ENCODE data around the gene MLF2. TPM values are rescaled to one million over a fixed set of nuclear protein-coding genes. Genes with fewer than 3 reads are reported as not detected.

The MLF2 gene
- total RNA-seq, 1 experiment from 2014 or later = 244 TPM

GRCh38 chr12:6792522-6793201 lies 39.7 kb upstream of the MLF2 start:
- no CpG with 5 or more reads among the region's 12 CpGs for WGBS (ENCODE audit: extremely low coverage, insufficient read length, low lambda C conversion rate)
- 0 out of 2 replicates have a peak, but pooled peaks cover 3% of the 10 kb centered on the region for H3K4me1 ChIP-seq (ENCODE audit: insufficient read depth, low read length)
- H3K56ac ChIP-seq (ENCODE audit: insufficient read length, low read depth, low read length) = no peak overlapping the region
- no peak overlapping the region for H4K91ac ChIP-seq (ENCODE audit: insufficient read length, low read depth, low read length)
- H2BK120ac ChIP-seq (ENCODE audit: low read depth, low read length, poor library complexity, severe bottlenecking) = no peak overlapping the region
- no peaks in the 10 kb centered on the region for H4K20me1 ChIP-seq (ENCODE audit: control insufficient read depth, insufficient read depth, insufficient read length)
- H3K27me3 ChIP-seq (ENCODE audit: insufficient read depth, low read length) = no peaks in the 10 kb centered on the region; the same call in 1 of the 2 replicates
- H3K36me3 Mint-ChIP-seq (ENCODE audit: insufficient read depth in 1 of 3, low read depth in 3 of 3) = no peaks in the 10 kb centered on the region; a peak in 1 of 7 replicates
- no peaks in the 10 kb centered on the region for H3K79me1 ChIP-seq (ENCODE audit: insufficient read depth, low read depth, low read length, poor library complexity, severe bottlenecking)
- no peaks in the 10 kb centered on the region for H3K9me3 Mint-ChIP-seq
- no peak overlapping the region for H4K8ac ChIP-seq (replicated peaks; ENCODE audit: insufficient read length, low read depth, low read length)
- H2BK5ac ChIP-seq (ENCODE audit: insufficient read length, low read length) = no peak overlapping the region
- H2AFZ ChIP-seq (ENCODE audit: low read length) = no peak overlapping the region
- no peak overlapping the region for H3K9ac ChIP-seq (ENCODE audit: extremely low read depth, insufficient read length, low read length)
- H2BK15ac ChIP-seq (ENCODE audit: low read depth, low read length) = no peak overlapping the region
- no peak overlapping the region for H3K4me2 ChIP-seq (ENCODE audit: insufficient read depth, insufficient read length, low read length)
- no peaks in the 10 kb centered on the region for H3K79me2 ChIP-seq (ENCODE audit: insufficient read depth, low read length)
- no peak overlapping the region for H2BK20ac ChIP-seq (ENCODE audit: low read depth, low read length, poor library complexity, severe bottlenecking)
- no peak overlapping the region for H4K5ac ChIP-seq (ENCODE audit: insufficient read length, low read depth, low read length)
- no peak overlapping the region for H3K4me3 Mint-ChIP-seq
- H3K27ac Mint-ChIP-seq = no peak overlapping the region
- no peak overlapping the region for H2BK12ac ChIP-seq (ENCODE audit: insufficient read length, low read depth, low read length)
- no peak overlapping the region for H3K18ac ChIP-seq (ENCODE audit: insufficient read length, low read depth, low read length)
- no peak overlapping the region for H3K27ac ChIP-seq (ENCODE audit: insufficient read length, low read depth, low read length)
- DNase-seq = no peak
- H3K4me1 Mint-ChIP-seq = peaks cover 16 to 26% of the 10 kb centered on the region in 2 experiments
- H3K4ac ChIP-seq (ENCODE audit: low read depth, low read length) = no peak overlapping the region
- peaks cover 41% of the 10 kb centered on the region for H3K27me3 Mint-ChIP-seq (ENCODE audit: low read depth)
- H3K23me2 ChIP-seq (ENCODE audit: insufficient read length, low read depth, low read length, poor library complexity, severe bottlenecking) = no peaks in the 10 kb centered on the region
- no peaks in the 10 kb centered on the region for H3K9me3 ChIP-seq (ENCODE audit: control insufficient read depth, low read depth, low read length)
- TF ChIP-seq CTCF (conservative IDR thresholded peaks at IDR 0.05) = no peak
- H3K14ac ChIP-seq (ENCODE audit: insufficient read depth, low read length) = no peak overlapping the region; the same call in 1 of the 2 replicates
- H3T11ph ChIP-seq (ENCODE audit: low read length) = no peak overlapping the region
- H3K23ac ChIP-seq (ENCODE audit: insufficient read length, low read depth, low read length) = no peak overlapping the region
- H2AK5ac ChIP-seq (ENCODE audit: insufficient read length, low read length) = no peak overlapping the region

All from H9 (cell line).